ENCODE data around the gene BSND.

BSND gene

GRCh38 chr1:55060133-55060999 is 61.6 kb downstream of the BSND start:
- ATAC-seq: no peak
- no peak for TF ChIP-seq CREB5 (CRISPR knock-in tag; IDR thresholded peaks at IDR 0.05; ENCODE audit: low read depth)
- TF ChIP-seq SNAI2 (CRISPR knock-in tag; IDR thresholded peaks at IDR 0.05): no peak
- TF ChIP-seq TOX (CRISPR knock-in tag; IDR thresholded peaks at IDR 0.05; ENCODE audit: borderline replicate concordance): no peak
- no peak for TF ChIP-seq PATZ1 (CRISPR knock-in tag; IDR thresholded peaks at IDR 0.05; ENCODE audit: borderline replicate concordance)
- no peak for TF ChIP-seq ESRRG (CRISPR knock-in tag; IDR thresholded peaks at IDR 0.05)
- TF ChIP-seq CSRNP3 (CRISPR knock-in tag; IDR thresholded peaks at IDR 0.05): no peak
- TF ChIP-seq ARNTL (CRISPR knock-in tag; IDR thresholded peaks at IDR 0.05; ENCODE audit: borderline replicate concordance, low read depth): no peak
- TF ChIP-seq ISL1 (CRISPR knock-in tag; IDR thresholded peaks at IDR 0.05): no peak
- TF ChIP-seq ZC3H10 (CRISPR knock-in tag; IDR thresholded peaks at IDR 0.05): no peak
- TF ChIP-seq CSDC2 (CRISPR knock-in tag; IDR thresholded peaks at IDR 0.05): no peak
- no peak for TF ChIP-seq POU6F1 (CRISPR knock-in tag; IDR thresholded peaks at IDR 0.05; ENCODE audit: borderline replicate concordance, low read depth)
- no peak for TF ChIP-seq TCF4 (CRISPR knock-in tag; IDR thresholded peaks at IDR 0.05; ENCODE audit: borderline replicate concordance)
- no peak for TF ChIP-seq BACH2 (CRISPR knock-in tag; IDR thresholded peaks at IDR 0.05; ENCODE audit: borderline replicate concordance)
- no peak for TF ChIP-seq ZNF565 (CRISPR knock-in tag; conservative IDR thresholded peaks at IDR 0.05; ENCODE audit: low read depth)

GRCh38 chr1:55061000-55061705 is 62.4 kb downstream of the BSND start:
- no peak for ATAC-seq
- no peak for TF ChIP-seq GLIS3 (CRISPR knock-in tag; IDR thresholded peaks at IDR 0.05)
- TF ChIP-seq ZFP30 (CRISPR knock-in tag; IDR thresholded peaks at IDR 0.05): no peak
- no peak for TF ChIP-seq PPARA (CRISPR knock-in tag; IDR thresholded peaks at IDR 0.05; ENCODE audit: borderline replicate concordance)
- TF ChIP-seq CSRNP3 (CRISPR knock-in tag; IDR thresholded peaks at IDR 0.05): no peak
- TF ChIP-seq RARB (CRISPR knock-in tag; IDR thresholded peaks at IDR 0.05): no peak
- TF ChIP-seq ISL1 (CRISPR knock-in tag; IDR thresholded peaks at IDR 0.05): no peak
- TF ChIP-seq ZC3H10 (CRISPR knock-in tag; IDR thresholded peaks at IDR 0.05): no peak
- no peak for TF ChIP-seq ZNF565 (CRISPR knock-in tag; conservative IDR thresholded peaks at IDR 0.05; ENCODE audit: low read depth)
- TF ChIP-seq SNAI2 (CRISPR knock-in tag; IDR thresholded peaks at IDR 0.05): no peak
- TF ChIP-seq TSHZ2 (CRISPR knock-in tag; IDR thresholded peaks at IDR 0.05): no peak
- no peak for TF ChIP-seq CREB5 (CRISPR knock-in tag; IDR thresholded peaks at IDR 0.05; ENCODE audit: low read depth)
